ENCODE data around the gene NGB. TPM values are rescaled to one million over a fixed set of nuclear protein-coding genes. Genes with fewer than 3 reads are reported as not detected.
"Not testable (repeated sequence)": the region's sequence is repeated elsewhere in the genome, so short reads cannot be mapped to it uniquely, and the experiment has no call there.

NGB gene
- total RNA-seq: 1 to 10 TPM; 2.7 to 4.6 (median 3.6) TPM

- H3K36me3 ChIP-seq: peaks cover 0 to 6% (median 2%) of the 10 kb centered on the region in 4 donors
- no peak within 1 kb of the TSS for H3K4me3 ChIP-seq
- TF ChIP-seq POLR2AphosphoS5 (IDR thresholded peaks at IDR 0.05) (no peak), POLR2A (IDR thresholded peaks at IDR 0.05; ENCODE audit: low read depth) (no peak), CTCF (IDR thresholded peaks at IDR 0.05) (no peak), EP300 (IDR thresholded peaks at IDR 0.05) (no peak)
- H3K9me3 ChIP-seq: peaks cover 0 to 17% (median 13%) of the 10 kb centered on the region in 4 donors
- intact Hi-C loops (cut with DNase I): no loop called here
- H3K27me3 ChIP-seq: peaks cover 0 to 72% (median 11%) of the 10 kb centered on the region in 4 donors
- peaks cover 0 to 13% (median 9%) of the 10 kb centered on the region in 4 donors for H3K4me1 ChIP-seq
- WGBS: 88% methylated on average over 1 of the region's 38 CpGs
- H3K27ac ChIP-seq (replicated peaks in 1 of 4): no peak within 1 kb of the TSS
- no peak for DNase-seq (ENCODE audit: extremely low spot score)
These were observed at the start of gene NGB for GRCh38 chr14:77271113-77271710. NGB (minus strand) TSS chr14:77271206; CDS start chr14:77270937, 269 bp downstream.

DNA sequence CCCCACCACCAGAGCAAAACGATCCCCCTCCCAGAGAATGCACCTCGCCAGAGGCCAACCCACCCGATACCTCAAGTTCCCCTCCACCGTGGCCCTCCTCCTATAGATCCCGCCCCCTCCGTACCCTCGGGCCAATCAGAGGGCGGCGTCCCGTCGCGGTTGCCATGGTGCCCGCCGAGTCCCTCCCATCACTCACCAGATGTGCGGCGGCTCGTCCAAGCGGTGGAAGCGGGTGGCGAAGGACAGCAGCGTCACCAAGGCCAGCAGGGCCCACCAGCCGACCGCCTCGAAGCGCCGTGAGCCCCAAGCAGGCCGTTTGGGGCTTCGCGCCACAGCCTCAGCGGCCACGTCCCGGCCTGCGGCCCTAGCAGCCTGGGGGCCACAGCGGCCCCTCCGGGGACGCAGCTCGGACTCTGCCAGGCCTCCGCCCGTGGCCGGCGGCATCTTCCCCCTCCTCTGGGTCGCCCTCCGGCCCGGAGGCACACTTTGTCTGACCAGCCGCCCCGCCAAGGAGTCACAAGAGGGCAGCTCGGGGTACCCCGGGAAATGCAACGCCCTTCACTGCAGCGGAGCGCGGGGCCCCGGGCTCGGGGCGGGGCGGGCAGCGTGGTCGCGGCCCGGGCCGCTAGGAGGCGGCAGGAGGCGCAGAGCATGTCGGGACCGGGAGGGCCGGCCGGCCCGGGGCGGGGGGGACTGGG, 49.4 kb upstream of the NGB start, which contains the start of gene POMT2:
Gene POMT2, minus strand, starts transcription at position 646 of the 698 bp plus-strand sequence. Its CDS starts 202 bp downstream, at position 444.
- intact Hi-C loops (cut with DNase I): loop anchor here (5.0 kb wide), 3 partner anchors 57 to 297 kb away; partner anchors contain the start of genes AHSA1, SAMD15, SPTLC2 and TMED8
- WGBS: 0% methylated on average over 9 of the region's 69 CpGs
- Histone ChIP-seq H3K4me3 (peak within 1 kb of the TSS; percentile 74 to 100 (median 89)), H3K27me3 (no peaks in the 10 kb centered on the region), H3K27ac (replicated peaks in 1 of 4) (peak within 1 kb of the TSS; percentile 94 to 99 (median 97)), H3K9me3 (no peaks in the 10 kb centered on the region), H3K36me3 (no peaks in the 10 kb centered on the region), H3K4me1 (peaks cover 23 to 41% (median 32%) of the 10 kb centered on the region in 4 donors)
- DNase-seq (ENCODE audit: extremely low spot score): peak; percentile 97
- TF ChIP-seq EP300 (IDR thresholded peaks at IDR 0.05): no peak
- peak; percentile 34 for TF ChIP-seq POLR2A (IDR thresholded peaks at IDR 0.05; ENCODE audit: low read depth)
- TF ChIP-seq CTCF (IDR thresholded peaks at IDR 0.05): peak; percentile 59 to 67 (median 67)
- peak; percentile 79 to 80 for TF ChIP-seq POLR2AphosphoS5 (IDR thresholded peaks at IDR 0.05)

DNA sequence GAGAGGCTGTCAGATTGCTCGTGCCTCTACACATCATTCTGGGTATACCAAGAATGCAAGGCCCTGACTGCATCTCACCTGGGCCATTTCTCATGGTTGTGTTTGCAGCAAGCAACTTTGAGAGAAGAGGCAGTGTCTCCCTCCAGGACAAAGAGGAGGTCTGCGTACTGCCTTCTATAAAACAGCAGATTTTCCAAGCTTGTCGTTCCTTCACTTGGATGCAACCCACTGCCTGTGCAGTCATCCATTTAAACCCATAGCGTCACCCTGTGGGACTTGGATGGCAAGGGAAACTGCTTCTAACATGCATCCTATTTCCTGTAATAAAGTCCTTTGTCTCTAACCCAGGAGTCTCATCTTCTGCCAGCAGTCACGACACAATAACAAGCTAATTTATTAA, 48.4 kb upstream of the NGB start:
- TF ChIP-seq POLR2AphosphoS5 (IDR thresholded peaks at IDR 0.05) (no peak), EP300 (IDR thresholded peaks at IDR 0.05) (no peak), POLR2A (IDR thresholded peaks at IDR 0.05; ENCODE audit: low read depth) (no peak), CTCF (IDR thresholded peaks at IDR 0.05) (no peak)
- Histone ChIP-seq H3K4me3 (peak overlapping the region in 1 of 4 donors; percentile 95), H3K27ac (replicated peaks in 1 of 4) (no peak overlapping the region), H3K36me3 (no peaks in the 10 kb centered on the region), H3K4me1 (peaks cover 23 to 44% (median 35%) of the 10 kb centered on the region in 4 donors), H3K9me3 (no peaks in the 10 kb centered on the region), H3K27me3 (no peaks in the 10 kb centered on the region)
- intact Hi-C loops (cut with DNase I): loop anchor here (5.0 kb wide), 1 partner anchor 167 kb away; no protein-coding TSS in a partner anchor
- DNase-seq (ENCODE audit: extremely low spot score): no peak
- 40% methylated on average over 5 of the region's 5 CpGs for WGBS

DNA sequence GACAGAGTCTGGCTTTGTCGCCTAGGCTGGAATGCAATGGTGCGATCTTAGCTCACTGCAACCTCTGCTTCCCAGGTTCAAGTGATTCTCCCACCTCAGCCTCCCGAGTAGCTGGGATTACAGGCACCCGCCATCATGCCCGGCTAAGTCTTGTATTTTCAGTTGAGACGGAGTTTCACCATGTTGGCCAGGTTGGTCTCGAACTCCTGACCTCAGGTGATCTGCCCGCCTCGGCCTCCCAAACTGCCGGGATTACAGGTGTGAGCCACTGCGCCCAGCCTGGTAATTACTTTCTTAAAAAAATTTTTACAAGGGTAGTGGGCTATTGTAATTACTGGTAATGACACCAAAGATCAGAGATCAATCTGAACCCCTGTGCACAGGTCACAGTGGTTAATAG, 47.8 kb upstream of the NGB start:
- H3K27me3 ChIP-seq; H3K9me3 ChIP-seq; H3K36me3 ChIP-seq; H3K4me3 ChIP-seq; H3K27ac ChIP-seq (replicated peaks in 1 of 4); DNase-seq (ENCODE audit: extremely low spot score): not testable (repeated sequence)
- H3K4me1 ChIP-seq: peaks cover 23 to 50% (median 41%) of the 10 kb centered on the region in 4 donors
- WGBS: 94% methylated on average over 11 of the region's 11 CpGs
- intact Hi-C loops (cut with DNase I): loop anchor here (5.0 kb wide), 1 partner anchor 166 kb away; no protein-coding TSS in a partner anchor

GRCh38 chr14:77318006-77318553, 47.1 kb upstream of the NGB start:
- TF ChIP-seq POLR2AphosphoS5 (IDR thresholded peaks at IDR 0.05): no peak
- no peak for TF ChIP-seq CTCF (IDR thresholded peaks at IDR 0.05)
- no peak for TF ChIP-seq EP300 (IDR thresholded peaks at IDR 0.05)
- TF ChIP-seq POLR2A (IDR thresholded peaks at IDR 0.05; ENCODE audit: low read depth): no peak
- no peaks in the 10 kb centered on the region for H3K27me3 ChIP-seq
- no peaks in the 10 kb centered on the region for H3K36me3 ChIP-seq
- intact Hi-C loops (cut with DNase I): loop anchor here (5.0 kb wide), 1 partner anchor 166 kb away; no protein-coding TSS in a partner anchor
- no peak overlapping the region for H3K27ac ChIP-seq (replicated peaks in 1 of 4)
- H3K9me3 ChIP-seq: no peaks in the 10 kb centered on the region
- no peak overlapping the region for H3K4me3 ChIP-seq
- DNase-seq (ENCODE audit: extremely low spot score): no peak
- 68% methylated on average over 5 of the region's 5 CpGs for WGBS
- H3K4me1 ChIP-seq: peaks cover 29 to 55% (median 45%) of the 10 kb centered on the region in 4 donors

All from esophagus muscularis mucosa (tissue), 4 donors.